WERI-Rb-1 (cell line): ENCODE data around the gene RIPPLY2.

Experiments
- DNase-seq: peaks from one replicate; pipeline ENCODE4 v3.0.0-alpha.2; 2020
- H3K27ac ChIP-seq: fragments of 250-450 bp; sonication (Bioruptor Pico); 2 replicates; pipeline ENCODE4 v1.5.1; 2020; ENCODE audit warnings: mild to moderate bottlenecking, moderate library complexity
- H3K27me3 ChIP-seq: fragments of 250-450 bp; sonication (Bioruptor Pico); 2 replicates; pipeline ENCODE4 v1.5.1; 2021; ENCODE audit warnings: mild to moderate bottlenecking, low read depth, moderate library complexity; ENCODE audit not compliant: insufficient read depth, severe bottlenecking
- H3K36me3 ChIP-seq: fragments of 250-450 bp; sonication (Bioruptor Pico); 2 replicates; pipeline ENCODE4 v1.5.1; 2020; ENCODE audit warnings: mild to moderate bottlenecking, moderate library complexity
- H3K4me3 ChIP-seq: 2 replicates; pipeline ENCODE4 v1.5.1; 2011; ENCODE audit warnings: low read depth, mild to moderate bottlenecking, control low read depth, low read length
- H3K9me3 ChIP-seq: fragments of 250-450 bp; sonication (Bioruptor Pico); 2 replicates; pipeline ENCODE4 v1.5.1; 2021; ENCODE audit warnings: mild to moderate bottlenecking, moderate library complexity; ENCODE audit not compliant: severe bottlenecking
- CTCF ChIP-seq: IDR thresholded peaks from 2 replicates; pipeline ENCODE4 v1.5.1; 2011; ENCODE audit warnings: low read depth, mild to moderate bottlenecking, control low read depth, inconsistent platforms, low read length

The RIPPLY2 gene

GRCh38 chr6:83844170-83844569, 9.0 kb upstream of the RIPPLY2 start:
- no peak overlapping the region for H3K27ac ChIP-seq
- no peak overlapping the region for H3K4me3 ChIP-seq
- DNase-seq, result no peak
- no peaks in the 10 kb centered on the region for H3K9me3 ChIP-seq
- TF ChIP-seq CTCF, result no peak
- H3K27me3 ChIP-seq, result no peaks in the 10 kb centered on the region
- H3K36me3 ChIP-seq, result no peaks in the 10 kb centered on the region

- DNase-seq, result no peak
- Histone ChIP-seq H3K36me3 (no peaks in the 10 kb centered on the region), H3K27ac (no peak overlapping the region), H3K9me3 (no peaks in the 10 kb centered on the region), H3K4me3 (no peak overlapping the region), H3K27me3 (no peaks in the 10 kb centered on the region)
- TF ChIP-seq CTCF, result no peak
Measured at GRCh38 chr6:83846291-83846690, 6.9 kb upstream of the RIPPLY2 start.

GRCh38 chr6:83847179-83847578, 6.0 kb upstream of the RIPPLY2 start:
- Histone ChIP-seq H3K36me3 (no peaks in the 10 kb centered on the region), H3K9me3 (no peaks in the 10 kb centered on the region), H3K27ac (no peak overlapping the region), H3K27me3 (no peaks in the 10 kb centered on the region), H3K4me3 (no peak overlapping the region)
- no peak for DNase-seq
- TF ChIP-seq CTCF, result no peak

DNA sequence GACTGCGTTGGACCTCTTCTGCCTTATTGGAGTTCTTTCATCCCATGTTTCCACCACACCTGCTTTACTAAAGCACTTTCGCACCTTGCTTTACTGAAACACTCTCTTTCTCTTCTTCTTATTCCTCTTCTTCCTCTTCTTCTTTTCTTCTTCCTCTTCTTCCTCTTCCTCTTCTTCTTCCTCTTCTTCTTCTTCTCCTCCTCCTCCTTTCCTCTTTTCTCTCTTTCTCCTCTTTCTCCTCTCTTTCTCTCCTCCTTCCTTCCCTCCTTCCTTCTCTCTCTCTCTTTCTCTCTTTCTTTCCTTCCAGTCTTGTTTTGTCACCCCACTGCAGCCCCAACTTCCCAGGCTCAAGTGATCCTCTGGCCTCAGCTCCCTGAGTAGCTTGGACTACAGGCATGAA, 4.0 kb upstream of the RIPPLY2 start:
- H3K4me3 ChIP-seq, result no peak overlapping the region
- no peak for DNase-seq
- no peak for TF ChIP-seq CTCF
- H3K27ac ChIP-seq, result no peak overlapping the region
- H3K36me3 ChIP-seq, result no peaks in the 10 kb centered on the region
- H3K27me3 ChIP-seq, result no peaks in the 10 kb centered on the region
- H3K9me3 ChIP-seq, result no peaks in the 10 kb centered on the region

DNA sequence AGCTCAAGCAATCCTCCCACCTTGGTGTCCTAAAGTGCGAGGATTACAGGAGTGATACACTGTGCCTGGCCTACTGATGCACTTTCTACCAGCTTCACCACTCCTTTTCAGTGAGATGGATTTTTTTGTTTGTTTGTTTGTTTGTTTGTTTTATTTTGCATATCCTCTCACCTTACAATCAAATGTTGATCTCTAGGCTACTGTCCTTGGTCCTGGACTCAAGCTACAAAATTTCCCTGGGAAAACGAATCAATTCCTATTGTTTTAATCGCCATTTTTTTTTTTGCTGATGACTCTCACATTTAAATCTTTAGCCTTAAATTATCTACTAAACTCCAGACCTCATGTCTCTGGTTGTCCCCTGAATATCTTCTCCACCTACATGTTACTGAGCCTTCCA, 3.5 kb upstream of the RIPPLY2 start:
- DNase-seq, result no peak
- Histone ChIP-seq H3K36me3 (no peaks in the 10 kb centered on the region), H3K9me3 (no peaks in the 10 kb centered on the region), H3K27ac (no peak overlapping the region), H3K27me3 (no peaks in the 10 kb centered on the region), H3K4me3 (no peak overlapping the region)
- no peak for TF ChIP-seq CTCF

- H3K36me3 ChIP-seq, result no peaks in the 10 kb centered on the region
- peak overlapping the region; percentile 86 for H3K27ac ChIP-seq
- no peak for DNase-seq
- H3K9me3 ChIP-seq, result no peaks in the 10 kb centered on the region
- TF ChIP-seq CTCF, result no peak
- no peaks in the 10 kb centered on the region for H3K27me3 ChIP-seq
- H3K4me3 ChIP-seq, result peak overlapping the region; percentile 70
Measured at GRCh38 chr6:83852528-83853177, 507 bp upstream of the RIPPLY2 start.
